Thymus (tissue), 14 donors: ENCODE data around the gene ANKRD36B. TPM values are rescaled to one million over a fixed set of nuclear protein-coding genes. Genes with fewer than 3 reads are reported as not detected.
"Not testable (repeated sequence)": the region's sequence is repeated elsewhere in the genome, so short reads cannot be mapped to it uniquely, and the experiment has no call there.

ENCODE experiments used
- DNase-seq, 9 donors: peaks; one replicate each; pipeline ENCODE4 v3.0.0-alpha.2; 2013; ENCODE audit warnings: low spot score in 9 of 9, low read depth in 6 of 9, missing footprints in 1 of 9
- H3K27ac ChIP-seq, 2 donors: one replicate each; pipeline ENCODE4 v1.5.1; 2013; ENCODE audit warnings: control low read depth in 1 of 2, low read depth in 1 of 2, low read length in 1 of 2, mild to moderate bottlenecking in 1 of 2, moderate library complexity in 1 of 2
- H3K27me3 ChIP-seq, 2 donors: one replicate each; pipeline ENCODE4 v1.5.1; 2013; ENCODE audit warnings: low read length in 1 of 2; ENCODE audit not compliant: control insufficient read depth in 2 of 2, insufficient read depth in 1 of 2
- H3K36me3 ChIP-seq, 2 donors: one replicate each; pipeline ENCODE4 v1.5.1; 2013; ENCODE audit warnings: low read length in 1 of 2, mild to moderate bottlenecking in 1 of 2, moderate library complexity in 1 of 2; ENCODE audit not compliant: control insufficient read depth in 2 of 2, insufficient read depth in 2 of 2
- H3K4me1 ChIP-seq, 2 donors: one replicate each; pipeline ENCODE4 v1.5.1; 2013; ENCODE audit warnings: low read length in 2 of 2; ENCODE audit not compliant: control insufficient read depth in 2 of 2, insufficient read depth in 2 of 2
- H3K4me3 ChIP-seq, 2 donors: one replicate each; pipeline ENCODE4 v1.5.1; 2013; ENCODE audit warnings: low read length in 2 of 2, control low read depth in 1 of 2, mild to moderate bottlenecking in 1 of 2
- H3K9me3 ChIP-seq, 2 donors: one replicate each; pipeline ENCODE4 v1.5.1; 2013; ENCODE audit warnings: low read length in 1 of 2, mild to moderate bottlenecking in 1 of 2; ENCODE audit not compliant: control insufficient read depth in 2 of 2, insufficient read depth in 1 of 2
- WGBS: extraction: QIAGEN DNeasy Blood & Tissue Kit; methylation state at CpG from one replicate; pipeline ENCODE4 v1.1.7; 2013; 5-methylcytosine and 5-hydroxymethylcytosine counted together
- long read RNA-seq, 10 donors: transcript quantifications; one replicate each; lab custom pipeline, GENCODE V29; 2026
- polyA plus RNA-seq: library from polyadenylated mRNA; stranded (reverse); fragments of 200-250 nt; gene quantifications from one replicate; pipeline ENCODE4 v1.2.3, GENCODE V29; 2013
- total RNA-seq: library from RNA; stranded (reverse); fragments of 120-200 nt; gene quantifications from one replicate; pipeline ENCODE4 v1.2.4, GENCODE V29; 2013
- donor health status: healthy.

ANKRD36B gene
- total RNA-seq: 31.9 TPM
- polyA plus RNA-seq: 47.6 TPM
- long read RNA-seq, donor 1: 0 reads
- long read RNA-seq, donor 2, partial matches to known transcripts: 0 of 1 reads
- long read RNA-seq, donor 2, other reads (novel, unspliced or antisense): 0 of 1 reads
- long read RNA-seq, donor 3, partial matches to known transcripts: 0 of 1 reads
- long read RNA-seq, donor 3, other reads (novel, unspliced or antisense): 0 of 1 reads
- long read RNA-seq, donor 4: 0 reads
- long read RNA-seq, donor 5: 0 reads
- long read RNA-seq, donor 6: 0 reads
- long read RNA-seq, donor 7: 0 reads
- long read RNA-seq, donor 8: 0 reads
- long read RNA-seq, donor 9: 0 reads
- long read RNA-seq, donor 10: 0 reads

DNA sequence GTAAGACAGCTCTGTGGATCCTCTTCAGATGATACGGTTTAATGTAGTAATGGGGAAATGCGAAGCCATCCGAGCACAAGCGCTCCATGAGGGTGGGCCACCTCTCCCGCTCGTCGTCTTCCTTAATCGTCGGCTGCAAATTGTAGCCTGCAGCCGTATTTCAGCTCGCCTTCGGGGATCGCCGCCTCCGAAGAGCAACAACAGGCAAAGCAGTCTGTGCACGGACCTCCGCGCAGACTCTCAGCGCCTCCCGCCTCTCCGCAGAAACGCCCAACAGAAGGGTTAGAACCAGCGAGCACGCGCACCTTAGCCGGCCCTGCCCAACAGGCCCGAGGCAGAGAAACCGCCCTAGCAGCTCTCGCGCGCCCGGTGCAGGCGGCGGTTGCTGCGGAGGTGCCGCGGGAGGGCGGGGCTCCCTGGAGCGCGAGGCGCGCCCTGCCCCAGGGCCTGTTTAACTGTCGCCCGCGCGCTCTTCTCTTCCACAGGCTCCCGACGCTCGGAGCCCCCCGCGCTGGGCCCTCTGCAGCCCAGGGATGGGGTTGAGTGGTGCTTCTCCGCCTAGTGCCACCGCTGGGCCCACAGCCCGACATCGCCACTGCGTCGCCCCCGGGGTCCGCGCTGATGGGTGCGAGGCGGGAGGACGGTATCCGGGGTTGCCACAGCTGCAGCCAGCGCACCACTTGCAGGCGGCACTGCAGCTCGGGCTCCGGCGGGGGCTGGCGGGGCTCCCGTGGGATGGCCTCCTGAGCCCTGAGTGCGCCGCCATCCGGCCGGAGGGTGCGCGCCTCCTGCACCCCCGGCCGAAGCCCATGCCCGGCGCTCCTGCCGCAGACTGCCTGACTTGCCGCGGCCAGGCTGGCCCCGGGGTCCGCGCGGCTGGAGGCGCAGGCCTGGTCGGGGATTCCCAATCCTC is at the start of gene ANKRD36B:
Gene ANKRD36B (minus strand): TSS at position 280 of the 913 bp plus-strand sequence. CDS start 192 bp downstream, at position 88.
- H3K9me3 ChIP-seq, H3K27me3 ChIP-seq, H3K4me1 ChIP-seq, H3K36me3 ChIP-seq: not testable (repeated sequence)
- WGBS: 0% methylated on average over 44 of the region's 90 CpGs
- peak within 1 kb of the TSS; percentile 60 to 62 for H3K4me3 ChIP-seq
- peak within 1 kb of the TSS; percentile 93 for H3K27ac ChIP-seq
- peak; percentile 24 to 72 (median 37) for DNase-seq

DNA sequence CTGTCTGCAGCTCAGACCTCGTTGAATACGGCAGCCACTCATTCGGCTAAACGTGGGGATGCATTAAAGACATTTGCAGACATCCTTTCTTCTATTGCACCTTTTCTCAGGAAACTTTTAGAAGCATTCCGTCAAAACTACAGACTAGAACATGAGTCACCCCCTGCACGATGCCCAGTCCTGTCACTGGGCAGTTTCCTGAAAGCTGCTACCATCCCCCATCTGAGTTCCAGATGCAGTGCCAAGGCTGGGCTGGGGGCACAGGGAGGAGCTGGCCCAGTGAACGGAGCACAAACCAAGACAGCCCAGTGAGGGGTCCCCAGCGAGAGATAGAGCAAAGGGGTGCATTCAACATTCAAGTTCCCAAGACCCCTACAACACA is 36.4 kb upstream of the ANKRD36B start:
- not testable (repeated sequence) for H3K4me3 ChIP-seq, H3K27me3 ChIP-seq, H3K36me3 ChIP-seq, DNase-seq, H3K4me1 ChIP-seq, H3K27ac ChIP-seq, H3K9me3 ChIP-seq
- 84% methylated on average over 8 of the region's 8 CpGs for WGBS

GRCh38 chr2:97625354-97626048 is 35.8 kb upstream of the ANKRD36B start:
- not testable (repeated sequence) for H3K4me3 ChIP-seq, H3K27ac ChIP-seq, H3K27me3 ChIP-seq, H3K36me3 ChIP-seq, DNase-seq, H3K9me3 ChIP-seq, H3K4me1 ChIP-seq
- WGBS: 66% methylated on average over 4 of the region's 8 CpGs

DNA sequence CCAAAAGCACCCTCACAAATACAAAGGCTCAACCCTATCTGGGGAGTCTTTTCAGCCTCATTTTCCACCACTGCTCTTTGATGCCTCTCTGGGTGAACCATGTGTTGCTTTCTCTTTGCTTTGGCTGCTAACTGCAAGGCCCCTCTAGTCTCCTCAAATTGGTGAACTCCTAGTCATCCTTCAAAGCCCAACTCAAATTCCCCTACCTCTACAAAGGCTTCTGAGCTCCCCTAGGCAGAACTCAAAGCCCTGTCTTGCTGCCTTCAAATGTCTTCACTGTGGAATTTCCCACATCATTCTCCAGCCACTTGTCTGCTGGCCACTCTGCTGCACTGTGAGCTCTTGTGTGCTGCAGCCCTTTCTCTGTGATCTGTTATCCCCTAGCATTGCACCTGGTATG is 33.3 kb upstream of the ANKRD36B start:
- H3K36me3 ChIP-seq, H3K4me1 ChIP-seq, H3K27ac ChIP-seq, H3K4me3 ChIP-seq, H3K9me3 ChIP-seq, DNase-seq, H3K27me3 ChIP-seq: not testable (repeated sequence)

DNA sequence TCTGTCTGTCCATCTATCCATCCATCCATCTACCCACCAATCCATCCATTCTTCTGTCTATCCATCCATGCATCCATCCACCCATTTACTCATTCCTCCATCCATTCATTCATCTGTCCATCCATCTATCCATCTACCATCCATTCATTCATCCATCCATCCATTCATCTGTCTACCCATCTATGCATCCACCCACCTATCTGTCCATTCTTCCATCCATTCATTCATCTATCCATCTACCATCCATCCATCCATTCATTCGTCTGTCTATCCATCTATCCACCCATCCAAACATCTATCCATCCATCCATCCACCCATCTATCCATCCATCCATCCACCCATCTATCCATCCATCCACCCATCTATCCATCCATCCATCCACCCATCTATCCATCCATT is 30.8 kb upstream of the ANKRD36B start:
- not testable (repeated sequence) for H3K36me3 ChIP-seq, DNase-seq, H3K27ac ChIP-seq, H3K4me1 ChIP-seq, H3K9me3 ChIP-seq, H3K4me3 ChIP-seq, H3K27me3 ChIP-seq
- WGBS: 90% methylated on average over 1 of the region's 1 CpG

DNA sequence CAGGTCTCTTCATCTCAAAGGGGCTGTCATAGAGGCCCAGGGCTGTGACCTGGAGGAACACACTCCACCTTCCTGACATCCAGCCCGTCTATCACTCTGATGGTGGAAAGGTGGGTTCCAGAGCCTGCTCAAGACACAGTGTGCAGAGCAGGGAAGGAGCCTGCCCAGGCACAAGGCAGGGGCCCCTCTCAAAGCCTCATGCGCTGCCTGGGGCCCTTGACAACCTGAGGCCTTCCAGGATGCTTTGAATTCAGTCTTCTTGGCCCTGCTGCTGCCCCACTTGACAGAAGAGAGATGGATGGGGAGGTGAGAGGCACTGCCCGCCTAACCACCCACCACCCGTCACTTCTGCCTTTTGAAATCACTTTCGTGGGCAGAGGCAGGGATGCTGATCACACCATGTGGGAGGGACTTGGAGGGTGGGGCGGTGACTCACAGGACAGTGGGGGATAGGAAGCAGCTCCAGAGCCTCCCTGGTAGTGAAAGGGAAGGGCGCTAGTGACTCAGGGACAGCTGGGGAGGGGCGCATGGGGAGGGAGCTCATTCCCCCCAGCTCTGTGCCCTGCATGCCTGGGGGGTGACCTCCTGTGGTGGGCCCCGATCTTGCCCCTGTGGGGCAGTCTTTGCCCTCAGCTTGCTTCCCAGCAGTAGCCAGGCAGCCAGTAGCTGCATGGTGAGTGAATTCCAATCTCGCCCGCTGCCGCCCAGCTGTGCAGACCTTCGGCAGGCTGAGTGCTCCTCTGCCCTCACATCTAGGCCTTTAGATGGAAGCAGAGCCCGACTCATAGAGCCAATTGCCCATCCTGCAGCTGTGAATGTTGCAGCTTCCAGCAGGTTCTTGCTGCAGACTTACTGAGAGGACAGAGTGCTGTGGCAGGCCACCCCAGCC is 29.5 kb upstream of the ANKRD36B start:
- not testable (repeated sequence) for DNase-seq, H3K27ac ChIP-seq, H3K4me3 ChIP-seq, H3K36me3 ChIP-seq, H3K9me3 ChIP-seq, H3K4me1 ChIP-seq, H3K27me3 ChIP-seq
- WGBS: 83% methylated on average over 7 of the region's 14 CpGs

DNA sequence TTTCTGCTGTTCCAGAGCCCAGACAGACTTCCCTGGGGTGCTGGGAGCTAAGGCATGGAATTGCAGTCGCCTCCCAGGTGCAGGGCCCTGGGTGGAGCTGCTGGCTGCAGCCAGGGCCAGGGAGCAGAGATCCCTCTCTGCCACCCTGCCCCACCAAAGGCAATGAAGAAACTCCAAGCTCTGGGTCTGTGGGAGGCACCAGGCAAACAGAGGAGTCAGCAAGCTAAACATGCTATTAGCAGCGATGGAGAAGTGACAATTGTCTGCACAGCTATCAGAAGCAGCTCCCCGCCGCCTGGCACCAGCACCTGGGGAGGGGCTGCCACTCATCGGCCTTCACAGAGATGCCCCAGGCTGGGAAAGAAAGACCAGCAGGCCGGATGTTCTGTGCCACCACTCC is 28.2 kb upstream of the ANKRD36B start:
- Histone ChIP-seq H3K27ac (no peak overlapping the region), H3K4me1 (no peaks in the 10 kb centered on the region), H3K4me3 (no peak overlapping the region), H3K27me3 (no peaks in the 10 kb centered on the region), H3K36me3 (no peaks in the 10 kb centered on the region), H3K9me3 (no peaks in the 10 kb centered on the region)
- WGBS: 97% methylated on average over 6 of the region's 6 CpGs
- DNase-seq: no peak

DNA sequence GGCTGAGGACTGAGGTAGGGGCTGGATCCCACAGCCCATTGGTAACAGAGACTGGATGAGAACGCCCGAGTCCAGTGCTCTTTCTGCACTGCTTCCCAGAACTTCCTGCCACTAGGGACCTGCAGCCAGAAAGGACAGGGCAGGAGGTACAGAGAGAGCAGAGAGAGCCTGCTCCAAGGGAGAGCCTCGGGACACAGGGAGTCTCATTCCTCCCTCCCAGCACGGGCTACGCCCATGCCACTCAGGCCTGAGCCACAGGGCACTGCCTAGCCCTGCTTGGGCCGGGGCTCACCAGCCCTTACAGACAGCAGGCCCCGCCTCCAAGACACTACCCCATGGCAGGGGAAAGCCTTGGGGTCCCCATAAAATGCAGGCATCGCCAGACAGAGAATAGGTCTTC is 26.1 kb upstream of the ANKRD36B start:
- not testable (repeated sequence) for H3K9me3 ChIP-seq, H3K27ac ChIP-seq, H3K4me1 ChIP-seq, H3K36me3 ChIP-seq, H3K4me3 ChIP-seq, H3K27me3 ChIP-seq, DNase-seq
- no CpG with 5 or more reads among the region's 8 CpGs for WGBS
